GM12874 (cell line): ENCODE measurements around the gene ARPC1B.

Source experiments
- TF ChIP-seq, protein P1 (sequence below): IDR thresholded peaks from 2 replicates; pipeline ENCODE4 v1.5.1; 2011; ENCODE audit warnings: low read depth, mild to moderate bottlenecking, control low read depth, low read length, moderate library complexity; ENCODE audit not compliant: insufficient read depth

The ARPC1B gene

DNA sequence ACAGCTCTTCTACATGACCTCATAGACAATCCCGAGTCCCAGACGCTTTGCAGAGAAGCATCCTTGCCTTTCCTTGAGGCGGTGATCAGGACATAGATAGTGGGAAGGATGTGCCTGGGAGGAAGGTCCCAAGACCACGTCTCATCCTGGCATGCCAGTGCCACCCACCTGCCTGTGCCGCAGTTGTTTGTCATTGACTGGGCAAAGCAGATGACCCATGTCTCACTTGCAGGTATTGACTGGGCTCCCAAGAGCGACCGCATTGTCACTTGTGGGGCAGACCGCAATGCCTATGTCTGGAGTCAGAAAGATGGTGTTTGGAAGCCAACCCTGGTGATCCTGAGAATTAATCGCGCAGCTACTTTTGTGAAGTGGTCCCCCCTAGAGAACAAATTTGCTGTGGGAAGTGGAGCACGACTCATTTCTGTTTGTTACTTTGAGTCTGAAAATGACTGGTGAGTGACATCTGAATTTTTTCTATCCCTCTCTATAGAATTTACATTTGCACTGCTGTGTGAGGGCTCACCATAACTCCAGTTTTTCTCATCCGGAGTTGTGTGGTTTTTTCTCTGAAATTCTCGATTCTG, 30.4 kb upstream of the ARPC1B start:
- TF ChIP-seq, protein P1, sequence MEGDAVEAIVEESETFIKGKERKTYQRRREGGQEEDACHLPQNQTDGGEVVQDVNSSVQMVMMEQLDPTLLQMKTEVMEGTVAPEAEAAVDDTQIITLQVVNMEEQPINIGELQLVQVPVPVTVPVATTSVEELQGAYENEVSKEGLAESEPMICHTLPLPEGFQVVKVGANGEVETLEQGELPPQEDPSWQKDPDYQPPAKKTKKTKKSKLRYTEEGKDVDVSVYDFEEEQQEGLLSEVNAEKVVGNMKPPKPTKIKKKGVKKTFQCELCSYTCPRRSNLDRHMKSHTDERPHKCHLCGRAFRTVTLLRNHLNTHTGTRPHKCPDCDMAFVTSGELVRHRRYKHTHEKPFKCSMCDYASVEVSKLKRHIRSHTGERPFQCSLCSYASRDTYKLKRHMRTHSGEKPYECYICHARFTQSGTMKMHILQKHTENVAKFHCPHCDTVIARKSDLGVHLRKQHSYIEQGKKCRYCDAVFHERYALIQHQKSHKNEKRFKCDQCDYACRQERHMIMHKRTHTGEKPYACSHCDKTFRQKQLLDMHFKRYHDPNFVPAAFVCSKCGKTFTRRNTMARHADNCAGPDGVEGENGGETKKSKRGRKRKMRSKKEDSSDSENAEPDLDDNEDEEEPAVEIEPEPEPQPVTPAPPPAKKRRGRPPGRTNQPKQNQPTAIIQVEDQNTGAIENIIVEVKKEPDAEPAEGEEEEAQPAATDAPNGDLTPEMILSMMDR, result no peak

DNA sequence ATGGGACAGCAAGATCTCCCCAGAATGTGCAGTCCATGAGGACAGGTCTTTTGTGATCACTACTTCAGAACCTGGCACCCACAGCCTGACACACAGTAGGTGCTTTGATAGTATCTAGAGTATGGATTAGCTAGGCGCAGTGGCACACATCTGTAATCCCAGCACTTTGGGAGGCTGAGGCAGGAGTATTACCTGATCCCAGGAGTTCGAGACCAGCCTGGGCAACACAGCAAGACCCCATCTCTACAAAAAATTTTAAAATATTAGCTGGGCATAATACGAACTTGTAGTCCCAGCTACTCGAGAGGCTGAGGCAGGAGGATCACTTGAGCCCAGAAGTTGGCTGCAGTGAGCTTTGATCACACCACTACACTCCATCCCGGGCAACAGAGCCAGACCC, 22.3 kb upstream of the ARPC1B start:
- TF ChIP-seq, protein P1, result no peak

DNA sequence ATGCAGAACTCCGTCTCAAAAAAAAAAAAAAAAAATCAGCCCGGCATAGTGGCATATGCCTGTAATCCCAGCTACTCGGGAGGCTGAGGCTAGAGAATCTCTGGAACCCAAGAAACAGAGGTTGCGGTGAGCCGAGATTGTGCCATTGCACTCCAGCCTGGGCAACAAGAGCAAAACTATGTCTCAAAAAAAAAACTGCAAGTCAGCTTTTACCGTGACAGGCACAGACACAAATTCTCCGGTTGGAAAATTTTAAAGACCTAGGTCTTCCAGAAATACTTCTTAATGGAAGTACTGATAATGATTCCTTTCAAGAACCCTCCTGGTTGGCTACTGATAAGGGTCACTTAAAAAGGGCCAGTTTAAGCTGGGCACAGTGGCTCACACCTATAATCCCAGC, 19.4 kb upstream of the ARPC1B start:
- TF ChIP-seq, protein P1, result no peak

DNA sequence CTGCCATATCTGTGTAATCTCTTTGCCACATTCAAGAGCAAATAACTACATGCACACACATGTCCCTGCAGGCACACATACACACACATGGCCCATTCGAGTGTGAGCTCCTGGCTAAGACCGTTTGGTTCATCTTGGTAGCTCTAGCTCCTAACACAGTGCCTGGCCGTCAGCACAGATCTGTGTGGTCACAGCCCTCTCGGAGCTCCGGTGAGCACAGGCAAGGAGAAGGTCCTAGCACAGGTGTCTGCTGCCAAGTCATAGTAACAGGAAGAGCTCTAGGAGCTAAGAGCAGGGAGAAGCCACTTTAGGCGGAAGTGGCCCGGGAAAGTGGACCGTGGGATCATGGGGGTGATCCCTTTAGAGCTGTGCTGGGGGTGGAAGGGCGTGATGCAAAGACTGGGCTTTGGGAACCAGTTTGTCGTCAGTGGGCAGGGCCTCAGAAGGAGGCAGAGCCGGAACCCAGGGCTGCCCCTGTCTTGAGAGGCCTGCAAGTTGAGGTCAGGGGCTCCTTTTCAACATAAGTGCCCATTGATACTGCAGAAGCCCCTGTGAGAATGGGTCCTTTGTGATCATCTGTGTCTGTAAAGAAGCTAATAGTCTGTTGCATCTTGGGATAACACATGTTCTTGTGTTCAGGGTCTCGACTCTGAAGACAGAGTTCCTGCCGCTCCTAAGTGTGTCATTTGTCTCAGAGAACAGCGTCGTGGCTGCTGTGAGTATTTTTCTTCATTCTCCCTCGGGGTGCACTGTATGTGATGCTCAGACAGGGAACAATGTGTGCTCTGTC, 16.6 kb upstream of the ARPC1B start:
- TF ChIP-seq, protein P1, result no peak

DNA sequence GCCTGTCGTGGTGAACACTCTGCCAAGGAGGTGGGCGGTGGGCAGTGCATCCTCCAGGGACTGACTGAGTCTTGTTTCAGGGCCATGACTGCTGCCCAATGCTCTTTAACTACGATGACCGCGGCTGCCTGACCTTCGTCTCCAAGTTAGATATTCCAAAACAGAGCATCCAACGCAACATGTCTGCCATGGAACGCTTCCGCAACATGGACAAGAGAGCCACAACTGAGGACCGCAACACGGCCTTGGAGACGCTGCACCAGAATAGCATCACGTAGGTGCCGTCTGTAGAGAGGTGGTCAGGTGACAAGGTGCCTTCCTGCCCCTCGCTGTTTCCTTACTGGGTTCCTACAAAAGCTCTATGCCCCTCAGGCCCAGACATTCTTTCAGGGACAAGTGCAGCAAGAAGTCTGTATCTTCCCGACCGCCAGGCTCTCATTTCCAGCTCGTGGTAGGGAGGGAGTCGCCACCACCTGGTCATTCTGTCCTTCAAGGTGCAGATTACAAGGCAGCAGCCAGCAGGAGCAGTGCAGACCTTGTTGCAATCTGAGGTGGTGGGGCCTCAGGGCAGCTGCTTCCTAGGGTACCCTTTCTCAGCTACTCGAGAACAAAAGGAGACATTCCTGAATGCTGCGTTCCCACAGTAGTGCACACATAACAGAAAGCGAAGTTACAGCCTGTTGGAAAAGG, 14.9 kb upstream of the ARPC1B start:
- TF ChIP-seq, protein P1, result no peak

DNA sequence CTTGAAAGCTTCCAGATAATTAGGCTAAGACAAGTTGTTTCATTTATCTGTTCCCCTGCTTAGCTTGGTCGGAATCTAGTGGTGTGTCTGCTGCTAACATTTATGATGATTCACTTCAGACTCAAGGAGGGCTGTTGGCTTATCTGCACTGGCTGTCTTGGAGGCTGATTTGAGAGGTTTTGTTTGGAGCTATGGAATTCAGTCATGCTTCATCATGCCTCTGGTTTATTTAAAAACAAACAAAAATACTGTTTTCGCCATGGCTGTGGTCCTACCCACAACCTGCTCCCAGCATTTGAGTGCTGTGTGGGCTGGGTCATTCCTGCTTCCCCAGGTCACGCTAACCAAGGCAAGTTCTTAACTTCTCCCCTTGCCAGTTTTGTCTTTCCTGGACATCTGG, 11.7 kb upstream of the ARPC1B start:
- TF ChIP-seq, protein P1, result no peak

DNA sequence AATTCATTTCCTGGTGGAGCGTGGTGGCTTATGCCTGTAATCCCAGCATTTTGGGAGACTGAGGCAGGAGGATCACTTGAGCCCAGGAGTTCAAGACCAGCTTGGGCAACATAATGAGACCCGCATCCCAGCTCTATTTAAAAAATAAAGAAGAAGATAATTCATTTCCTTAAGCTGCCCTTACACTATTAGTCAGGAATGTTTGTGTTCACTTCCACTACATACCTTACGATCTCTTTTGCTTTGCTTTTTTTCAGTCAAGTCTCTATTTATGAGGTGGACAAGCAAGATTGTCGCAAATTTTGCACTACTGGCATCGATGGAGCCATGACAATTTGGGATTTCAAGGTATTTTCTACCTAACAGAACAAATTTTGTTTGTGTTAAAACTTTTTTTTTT, 11.2 kb upstream of the ARPC1B start:
- TF ChIP-seq, protein P1, result no peak
